Testis (tissue), 3 donors: ENCODE data around the gene PTGIS. TPM values are rescaled to one million over a fixed set of nuclear protein-coding genes. Genes with fewer than 3 reads are reported as not detected.

Source experiments
- DNase-seq: peaks from one replicate; pipeline ENCODE4 v3.0.0-alpha.2; 2019
- H3K27ac ChIP-seq, 2 donors: fragments of 200-600 bp; sonication (generic); one replicate each; pipeline ENCODE4 v1.5.1; 2019
- H3K27me3 ChIP-seq: fragments of 200-600 bp; sonication (generic); one replicate; pipeline ENCODE4 v1.5.1; 2019
- H3K36me3 ChIP-seq: fragments of 200-600 bp; sonication (generic); one replicate; pipeline ENCODE4 v1.5.1; 2017; ENCODE audit warnings: low read depth; ENCODE audit errors: missing control alignments
- H3K4me1 ChIP-seq: fragments of 200-600 bp; sonication (generic); one replicate; pipeline ENCODE4 v1.5.1; 2019
- H3K4me3 ChIP-seq, 2 donors: fragments of 200-600 bp; sonication (generic); one replicate each; pipeline ENCODE4 v1.5.1; 2017 to 2019
- H3K9me3 ChIP-seq: fragments of 200-600 bp; sonication (generic); one replicate; pipeline ENCODE4 v1.5.1; 2017
- POLR2A ChIP-seq: fragments of 450-650 bp; IDR thresholded peaks from one replicate; pipeline ENCODE4 v1.6.1; 2017; ENCODE audit warnings: antibody characterized with exemption, mild to moderate bottlenecking, moderate library complexity
- WGBS, 2 donors: methylation state at CpG; one replicate each; pipeline ENCODE4 v1.1.5; 2018; 5-methylcytosine and 5-hydroxymethylcytosine counted together
- intact Hi-C: fragments of 100-400 bp; cut with DNase I; formaldehyde crosslinking; loops from one replicate; pipeline ENCODE4 v1.15.1; 2023; ENCODE audit warnings: low total_unique reads
- polyA plus RNA-seq: library from polyadenylated mRNA; stranded (reverse); fragments of 350-450 nt; fragmentation: Illumina TruSeq; extraction: RNeasy Lipid Tissue Mini Kit (QIAGEN cat#74804); gene quantifications from one replicate; pipeline ENCODE4 v1.2.3, GENCODE V29; 2014; ENCODE audit warnings: low read depth, low replicate concordance; ENCODE audit not compliant: insufficient read depth
- total RNA-seq, 2 donors: library from RNA; depleted of rRNA; stranded (reverse); fragments of >200 nt; gene quantifications; one replicate each; pipeline ENCODE4 v1.2.3, GENCODE V29; 2016
- TF ChIP-seq, protein P1 (sequence below), 3 experiments: fragments of 450-650 bp in 2 of 3; fragments of 200-600 bp in 1 of 3; sonication (generic) in 1 of 3; IDR thresholded peaks; one replicate each; pipeline ENCODE4 v1.5.1; 2016 to 2019; ENCODE audit warnings: antibody characterized with exemption in 3 of 3, mild to moderate bottlenecking in 2 of 3, moderate library complexity in 1 of 3

The PTGIS gene
- total and polyA plus RNA-seq, 3 donors from 2014 or later = 12.2 to 30.3 (median 13.0) TPM

DNA sequence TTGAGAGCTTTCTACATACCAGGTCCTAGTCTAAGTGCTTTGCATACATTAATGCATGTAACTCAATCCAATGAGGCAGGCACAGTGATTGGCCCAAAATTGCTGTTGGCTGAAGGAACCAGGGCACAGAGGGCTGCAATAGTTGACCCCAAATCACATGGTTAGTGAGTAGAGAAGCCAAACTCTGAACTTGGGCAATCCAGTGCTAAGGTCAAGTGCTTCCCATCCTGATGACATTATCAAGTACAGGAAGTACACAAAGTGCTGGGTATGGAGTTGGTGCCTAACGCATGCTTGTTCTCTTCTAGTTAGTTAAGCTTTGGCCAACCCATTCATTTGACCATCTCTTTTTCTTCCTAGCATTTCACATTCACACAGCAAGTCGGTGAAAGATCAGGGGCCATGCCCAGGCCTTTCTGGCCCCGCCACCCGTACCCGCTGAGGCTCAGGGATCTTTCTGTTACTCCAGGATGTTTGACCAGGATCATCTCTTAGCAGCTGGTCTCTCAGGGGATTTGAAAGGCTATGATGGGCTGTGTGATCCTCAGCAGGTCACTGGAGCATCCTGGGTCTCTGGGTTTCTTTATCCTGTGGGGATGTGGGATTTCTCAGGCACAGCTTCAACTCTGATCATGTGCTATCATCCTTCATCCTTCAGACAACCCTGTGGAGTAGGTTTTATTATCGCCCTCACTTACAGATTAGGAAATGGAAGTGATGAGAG, 92.5 kb downstream of the PTGIS start:
- no peaks in the 10 kb centered on the region for H3K4me1 ChIP-seq
- no peak overlapping the region for H3K4me3 ChIP-seq
- intact Hi-C loops = no loop called here
- no peaks in the 10 kb centered on the region for H3K27me3 ChIP-seq
- 91 to 93% methylated on average over 6 of the region's 6 CpGs for WGBS, 2 donors
- DNase-seq = no peak
- no peak overlapping the region for H3K27ac ChIP-seq
- H3K9me3 ChIP-seq = no peaks in the 10 kb centered on the region
- TF ChIP-seq, protein P1, sequence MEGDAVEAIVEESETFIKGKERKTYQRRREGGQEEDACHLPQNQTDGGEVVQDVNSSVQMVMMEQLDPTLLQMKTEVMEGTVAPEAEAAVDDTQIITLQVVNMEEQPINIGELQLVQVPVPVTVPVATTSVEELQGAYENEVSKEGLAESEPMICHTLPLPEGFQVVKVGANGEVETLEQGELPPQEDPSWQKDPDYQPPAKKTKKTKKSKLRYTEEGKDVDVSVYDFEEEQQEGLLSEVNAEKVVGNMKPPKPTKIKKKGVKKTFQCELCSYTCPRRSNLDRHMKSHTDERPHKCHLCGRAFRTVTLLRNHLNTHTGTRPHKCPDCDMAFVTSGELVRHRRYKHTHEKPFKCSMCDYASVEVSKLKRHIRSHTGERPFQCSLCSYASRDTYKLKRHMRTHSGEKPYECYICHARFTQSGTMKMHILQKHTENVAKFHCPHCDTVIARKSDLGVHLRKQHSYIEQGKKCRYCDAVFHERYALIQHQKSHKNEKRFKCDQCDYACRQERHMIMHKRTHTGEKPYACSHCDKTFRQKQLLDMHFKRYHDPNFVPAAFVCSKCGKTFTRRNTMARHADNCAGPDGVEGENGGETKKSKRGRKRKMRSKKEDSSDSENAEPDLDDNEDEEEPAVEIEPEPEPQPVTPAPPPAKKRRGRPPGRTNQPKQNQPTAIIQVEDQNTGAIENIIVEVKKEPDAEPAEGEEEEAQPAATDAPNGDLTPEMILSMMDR (IDR thresholded peaks at IDR 0.05) = no peak
- no peak for TF ChIP-seq POLR2A
- no peaks in the 10 kb centered on the region for H3K36me3 ChIP-seq

DNA sequence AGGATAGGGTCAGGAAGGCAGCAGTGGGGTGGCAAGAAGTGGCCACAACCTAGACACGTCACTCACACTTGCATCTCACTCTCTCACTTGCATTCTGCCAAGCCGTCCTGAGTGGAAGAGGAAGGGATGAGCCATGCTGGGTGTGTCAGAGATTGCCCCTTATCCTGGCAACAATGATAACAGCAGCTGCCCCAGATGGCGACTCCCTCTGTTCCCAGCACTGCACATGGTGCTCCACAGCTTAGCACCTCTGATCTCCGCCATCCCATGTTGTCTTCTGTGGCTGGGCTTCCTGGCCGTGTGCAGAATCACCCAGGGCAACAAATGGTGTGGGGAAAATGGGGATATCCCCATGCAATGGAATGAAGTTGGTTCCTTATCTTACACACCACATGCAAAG, 96.5 kb downstream of the PTGIS start:
- H3K27ac ChIP-seq = no peak overlapping the region
- no peak for TF ChIP-seq POLR2A
- TF ChIP-seq, protein P1 (IDR thresholded peaks at IDR 0.05) = no peak
- H3K27me3 ChIP-seq = no peaks in the 10 kb centered on the region
- no peaks in the 10 kb centered on the region for H3K9me3 ChIP-seq
- WGBS, 2 donors = 80 to 85% methylated on average over 3 to 5 of the region's 5 CpGs
- intact Hi-C loops = no loop called here
- no peaks in the 10 kb centered on the region for H3K36me3 ChIP-seq
- H3K4me1 ChIP-seq = peaks cover 5% of the 10 kb centered on the region
- DNase-seq = no peak
- H3K4me3 ChIP-seq = no peak overlapping the region

GRCh38 chr20:49470922-49471321, 97.0 kb downstream of the PTGIS start:
- no peak overlapping the region for H3K27ac ChIP-seq
- H3K4me3 ChIP-seq = no peak overlapping the region
- H3K27me3 ChIP-seq = no peaks in the 10 kb centered on the region
- H3K9me3 ChIP-seq = no peaks in the 10 kb centered on the region
- intact Hi-C loops = no loop called here
- no peaks in the 10 kb centered on the region for H3K36me3 ChIP-seq
- H3K4me1 ChIP-seq = peaks cover 5% of the 10 kb centered on the region
- DNase-seq = no peak
- WGBS, 2 donors = 85 to 91% methylated on average over 6 of the region's 6 CpGs
- TF ChIP-seq POLR2A = no peak

DNA sequence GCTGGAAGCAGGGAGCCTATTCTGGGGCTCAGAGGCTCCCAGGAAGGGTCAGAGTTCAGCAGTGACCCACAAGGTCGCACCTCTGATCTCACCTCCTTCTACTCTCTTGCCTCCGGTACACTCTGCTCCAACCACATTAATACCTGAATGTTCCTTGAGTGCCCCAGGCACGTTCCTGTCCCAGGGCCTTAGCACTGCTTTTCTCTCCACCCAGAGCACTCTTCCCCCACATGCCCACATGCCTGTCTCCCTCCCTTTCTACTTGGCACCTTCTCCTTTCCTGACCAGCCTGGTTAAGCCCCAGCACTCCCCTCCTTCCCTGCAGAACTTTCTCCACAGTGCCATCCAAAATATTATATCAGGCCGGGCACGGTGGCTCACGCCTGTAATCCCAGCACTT, 98.9 kb downstream of the PTGIS start:
- intact Hi-C loops = no loop called here
- Histone ChIP-seq H3K36me3 (no peaks in the 10 kb centered on the region), H3K9me3 (no peaks in the 10 kb centered on the region), H3K27me3 (no peaks in the 10 kb centered on the region), H3K4me1 (peaks cover 5% of the 10 kb centered on the region), H3K4me3 (no peak overlapping the region), H3K27ac (no peak overlapping the region)
- 89 to 90% methylated on average over 4 to 6 of the region's 6 CpGs for WGBS, 2 donors
- TF ChIP-seq POLR2A = no peak
- TF ChIP-seq, protein P1 (IDR thresholded peaks at IDR 0.05) = no peak
- DNase-seq = no peak

- Histone ChIP-seq H3K9me3 (no peaks in the 10 kb centered on the region), H3K4me3 (no peak overlapping the region), H3K27me3 (no peaks in the 10 kb centered on the region), H3K36me3 (no peaks in the 10 kb centered on the region), H3K27ac (no peak overlapping the region), H3K4me1 (peaks cover 5% of the 10 kb centered on the region)
- TF ChIP-seq, protein P1 (IDR thresholded peaks at IDR 0.05) = no peak
- TF ChIP-seq POLR2A = no peak
- intact Hi-C loops = no loop called here
- no peak for DNase-seq
- 89 to 95% methylated on average over 7 of the region's 7 CpGs for WGBS, 2 donors
Measured at GRCh38 chr20:49468412-49468811, 99.5 kb downstream of the PTGIS start.
